Upper lobe of right lung (tissue), 1 donor: ENCODE results near the gene GPC1. TPM values are rescaled to one million over a fixed set of nuclear protein-coding genes. Genes with fewer than 3 reads are reported as not detected.

Source experiments
- ATAC-seq: fragments of 200-7000 bp; cut with Tn5 transposase; one replicate; pipeline ENCODE4 v1.9.1; 2020; ENCODE audit warnings: mild to moderate bottlenecking, moderate library complexity
- DNase-seq: peaks from one replicate; pipeline ENCODE4 v3.0.0-alpha.2; 2020
- H3K27ac ChIP-seq: fragments of 200-600 bp; one replicate; pipeline ENCODE4 v1.8.0; 2022
- H3K27me3 ChIP-seq: fragments of 200-600 bp; one replicate; pipeline ENCODE4 v1.8.0; 2022; ENCODE audit warnings: mild to moderate bottlenecking
- H3K36me3 ChIP-seq: fragments of 200-600 bp; one replicate; pipeline ENCODE4 v1.8.0; 2022
- H3K4me1 ChIP-seq: fragments of 200-600 bp; one replicate; pipeline ENCODE4 v1.8.0; 2022
- H3K4me3 ChIP-seq: fragments of 200-600 bp; one replicate; pipeline ENCODE4 v1.8.0; 2022; ENCODE audit warnings: mild to moderate bottlenecking
- H3K9me3 ChIP-seq: fragments of 200-600 bp; one replicate; pipeline ENCODE4 v1.8.0; 2022
- intact Hi-C: fragments of 100-400 bp; cut with DNase I; formaldehyde crosslinking; loops from one replicate; pipeline ENCODE4 v1.11.0; 2022
- total RNA-seq: library from RNA; stranded (reverse); fragmentation: NEBNext Ultra II Directional; extraction: Animal tissue kit (Norgen Biotek cat#: 25700); gene quantifications from one replicate; pipeline ENCODE4 v1.2.1, GENCODE V29; 2021
- TF ChIP-seq, protein P1 (sequence below): fragments of 200-600 bp; IDR thresholded peaks from one replicate; pipeline ENCODE4 v1.8.0; 2022; ENCODE audit warnings: antibody characterized with exemption
- donor health status: DM: no; HTN: yes; CAD: no; lungs with severe emphysema.

GPC1 gene
- total RNA-seq, 1 donor from 2014 or later, result 24.8 TPM

DNA sequence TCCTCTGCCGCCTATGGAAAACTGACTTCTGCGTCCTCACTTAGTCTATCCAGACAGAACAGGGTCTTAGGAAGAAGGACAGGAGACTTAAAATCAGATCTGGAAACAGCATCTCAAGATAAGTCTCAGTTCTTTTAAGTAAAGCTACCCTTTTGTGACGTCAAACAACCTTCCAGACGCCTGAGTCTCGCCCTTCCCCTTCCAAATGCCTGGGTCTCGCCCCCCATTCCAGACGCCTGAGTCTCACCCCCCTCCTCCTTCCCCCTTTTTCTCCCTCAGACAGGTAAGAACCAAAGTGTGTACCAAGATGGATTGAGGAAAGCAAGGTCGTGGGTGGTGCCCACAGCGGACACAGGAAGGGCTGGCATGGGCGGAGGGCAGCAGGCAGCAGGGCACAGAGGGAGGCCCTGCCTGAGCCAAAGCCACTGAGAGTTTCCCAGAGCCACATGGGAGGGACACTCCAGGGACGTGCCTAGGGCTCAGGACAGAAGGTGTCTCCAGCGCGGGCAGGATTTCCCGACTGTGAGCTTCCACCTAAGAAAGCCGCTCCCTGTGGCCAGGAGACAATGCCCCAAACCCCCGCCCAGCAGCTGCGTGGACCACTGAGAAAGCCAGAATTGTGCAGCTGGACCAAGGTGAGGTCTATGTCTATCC lies 71.1 kb downstream of the GPC1 start:
- Histone ChIP-seq H3K27ac (no peak overlapping the region), H3K4me3 (no peak overlapping the region), H3K9me3 (no peaks in the 10 kb centered on the region), H3K27me3 (no peaks in the 10 kb centered on the region), H3K4me1 (no peaks in the 10 kb centered on the region), H3K36me3 (no peaks in the 10 kb centered on the region)
- DNase-seq (no peak), ATAC-seq (no peak)
- TF ChIP-seq, protein P1, sequence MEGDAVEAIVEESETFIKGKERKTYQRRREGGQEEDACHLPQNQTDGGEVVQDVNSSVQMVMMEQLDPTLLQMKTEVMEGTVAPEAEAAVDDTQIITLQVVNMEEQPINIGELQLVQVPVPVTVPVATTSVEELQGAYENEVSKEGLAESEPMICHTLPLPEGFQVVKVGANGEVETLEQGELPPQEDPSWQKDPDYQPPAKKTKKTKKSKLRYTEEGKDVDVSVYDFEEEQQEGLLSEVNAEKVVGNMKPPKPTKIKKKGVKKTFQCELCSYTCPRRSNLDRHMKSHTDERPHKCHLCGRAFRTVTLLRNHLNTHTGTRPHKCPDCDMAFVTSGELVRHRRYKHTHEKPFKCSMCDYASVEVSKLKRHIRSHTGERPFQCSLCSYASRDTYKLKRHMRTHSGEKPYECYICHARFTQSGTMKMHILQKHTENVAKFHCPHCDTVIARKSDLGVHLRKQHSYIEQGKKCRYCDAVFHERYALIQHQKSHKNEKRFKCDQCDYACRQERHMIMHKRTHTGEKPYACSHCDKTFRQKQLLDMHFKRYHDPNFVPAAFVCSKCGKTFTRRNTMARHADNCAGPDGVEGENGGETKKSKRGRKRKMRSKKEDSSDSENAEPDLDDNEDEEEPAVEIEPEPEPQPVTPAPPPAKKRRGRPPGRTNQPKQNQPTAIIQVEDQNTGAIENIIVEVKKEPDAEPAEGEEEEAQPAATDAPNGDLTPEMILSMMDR, result no peak
- intact Hi-C loops, result no loop called here

DNA sequence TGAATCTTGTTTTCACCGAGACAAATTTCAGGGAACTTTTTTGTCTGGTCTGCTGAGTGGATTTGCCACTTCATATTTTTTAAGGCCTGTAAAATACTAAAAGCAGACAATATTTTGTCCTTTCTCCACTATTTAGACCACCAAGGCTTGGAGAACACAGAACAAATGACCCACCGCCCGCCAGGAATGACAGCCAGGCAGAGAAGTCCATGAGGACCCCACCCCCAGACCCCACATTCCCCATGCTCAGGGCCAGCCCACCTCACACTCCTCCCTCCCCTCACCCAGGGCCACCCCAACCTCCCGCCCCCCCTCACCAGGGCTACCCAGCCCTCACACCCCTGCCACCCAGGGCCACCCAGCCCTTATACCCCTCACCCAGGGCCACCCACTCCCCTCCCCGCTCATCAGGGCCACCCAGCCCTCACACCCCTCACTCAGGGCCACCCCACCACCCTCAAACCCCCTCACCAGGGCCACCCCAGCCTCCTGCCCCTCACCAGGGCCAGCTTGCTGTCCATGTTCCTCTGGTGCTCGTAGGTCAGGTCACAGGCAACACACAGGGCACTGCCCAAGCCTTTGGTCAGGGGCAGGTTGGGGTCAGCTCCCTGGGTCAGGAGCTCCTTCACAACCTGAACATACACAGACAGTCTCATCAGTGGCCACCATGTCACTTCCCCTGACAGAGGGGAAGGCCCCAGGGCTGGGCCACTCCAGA lies 71.8 kb downstream of the GPC1 start:
- H3K27ac ChIP-seq, result no peak overlapping the region
- intact Hi-C loops, result no loop called here
- ATAC-seq, result no peak
- TF ChIP-seq, protein P1, result no peak
- H3K9me3 ChIP-seq, result no peaks in the 10 kb centered on the region
- no peak for DNase-seq
- H3K4me3 ChIP-seq, result no peak overlapping the region
- H3K4me1 ChIP-seq, result no peaks in the 10 kb centered on the region
- H3K36me3 ChIP-seq, result no peaks in the 10 kb centered on the region
- no peaks in the 10 kb centered on the region for H3K27me3 ChIP-seq

DNA sequence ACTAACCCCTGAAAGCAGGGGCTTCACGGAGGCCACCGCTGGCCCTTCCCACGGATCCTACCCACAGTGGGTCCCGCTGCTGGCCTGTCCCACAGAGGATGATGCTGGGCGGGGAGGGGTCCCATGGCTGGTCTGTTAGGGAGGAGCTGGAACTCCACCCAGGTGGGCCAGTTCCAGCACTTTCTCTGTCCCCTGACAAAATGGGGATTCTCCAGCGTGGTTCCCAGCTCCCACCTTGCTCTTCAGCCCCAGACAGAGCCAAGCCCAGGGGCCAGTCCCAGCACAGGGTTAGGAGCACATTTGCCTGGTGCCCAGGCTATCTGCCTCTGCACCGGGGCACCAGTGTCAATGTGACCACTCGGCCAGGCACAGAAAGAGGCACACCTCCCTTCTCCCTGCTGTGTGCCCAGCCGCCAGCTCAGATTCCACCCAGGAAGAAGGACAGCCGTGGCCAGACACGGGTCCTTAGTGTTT lies 72.4 kb downstream of the GPC1 start:
- no peak overlapping the region for H3K27ac ChIP-seq
- H3K4me1 ChIP-seq, result no peaks in the 10 kb centered on the region
- no peaks in the 10 kb centered on the region for H3K36me3 ChIP-seq
- intact Hi-C loops, result no loop called here
- H3K9me3 ChIP-seq, result no peaks in the 10 kb centered on the region
- no peak for ATAC-seq
- TF ChIP-seq, protein P1, result no peak
- H3K27me3 ChIP-seq, result no peaks in the 10 kb centered on the region
- H3K4me3 ChIP-seq, result no peak overlapping the region
- peak; percentile 62 for DNase-seq

DNA sequence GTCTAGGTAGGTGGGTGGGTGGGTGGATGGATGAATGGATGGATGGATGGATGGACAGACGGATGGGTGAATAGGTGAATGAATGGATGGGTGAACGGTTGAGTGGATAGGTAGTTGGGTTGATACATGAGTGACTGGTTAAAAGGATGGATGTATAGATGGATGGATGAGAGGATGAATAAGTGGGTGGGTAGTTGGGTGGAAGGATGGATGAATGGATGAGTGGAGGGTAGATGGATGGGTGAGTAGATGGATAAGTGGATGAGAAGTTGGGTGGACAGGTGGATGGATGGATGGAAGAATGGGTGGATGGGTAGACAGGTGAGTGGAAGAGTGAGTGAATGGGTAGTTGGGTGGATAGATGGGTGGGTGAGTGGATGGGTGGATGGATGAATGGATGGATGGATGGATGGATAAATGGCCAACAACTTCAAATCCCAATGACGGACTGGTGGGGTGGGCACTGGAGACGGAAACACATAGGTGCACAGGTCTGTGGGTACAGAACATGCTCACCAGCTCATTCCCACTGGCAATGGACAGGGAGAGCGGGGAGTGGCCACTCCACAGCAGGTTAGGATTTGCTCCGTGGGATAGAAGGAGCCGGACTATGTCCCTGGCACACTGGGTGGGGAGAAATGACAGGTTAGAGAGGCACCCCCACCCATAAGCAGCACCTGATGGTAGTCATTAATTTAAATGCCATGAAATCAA lies 73.5 kb downstream of the GPC1 start:
- Histone ChIP-seq H3K9me3 (no peaks in the 10 kb centered on the region), H3K4me1 (no peaks in the 10 kb centered on the region), H3K36me3 (no peaks in the 10 kb centered on the region), H3K27ac (no peak overlapping the region), H3K4me3 (no peak overlapping the region), H3K27me3 (no peaks in the 10 kb centered on the region)
- TF ChIP-seq, protein P1, result no peak
- ATAC-seq (no peak), DNase-seq (no peak)
- intact Hi-C loops, result no loop called here

DNA sequence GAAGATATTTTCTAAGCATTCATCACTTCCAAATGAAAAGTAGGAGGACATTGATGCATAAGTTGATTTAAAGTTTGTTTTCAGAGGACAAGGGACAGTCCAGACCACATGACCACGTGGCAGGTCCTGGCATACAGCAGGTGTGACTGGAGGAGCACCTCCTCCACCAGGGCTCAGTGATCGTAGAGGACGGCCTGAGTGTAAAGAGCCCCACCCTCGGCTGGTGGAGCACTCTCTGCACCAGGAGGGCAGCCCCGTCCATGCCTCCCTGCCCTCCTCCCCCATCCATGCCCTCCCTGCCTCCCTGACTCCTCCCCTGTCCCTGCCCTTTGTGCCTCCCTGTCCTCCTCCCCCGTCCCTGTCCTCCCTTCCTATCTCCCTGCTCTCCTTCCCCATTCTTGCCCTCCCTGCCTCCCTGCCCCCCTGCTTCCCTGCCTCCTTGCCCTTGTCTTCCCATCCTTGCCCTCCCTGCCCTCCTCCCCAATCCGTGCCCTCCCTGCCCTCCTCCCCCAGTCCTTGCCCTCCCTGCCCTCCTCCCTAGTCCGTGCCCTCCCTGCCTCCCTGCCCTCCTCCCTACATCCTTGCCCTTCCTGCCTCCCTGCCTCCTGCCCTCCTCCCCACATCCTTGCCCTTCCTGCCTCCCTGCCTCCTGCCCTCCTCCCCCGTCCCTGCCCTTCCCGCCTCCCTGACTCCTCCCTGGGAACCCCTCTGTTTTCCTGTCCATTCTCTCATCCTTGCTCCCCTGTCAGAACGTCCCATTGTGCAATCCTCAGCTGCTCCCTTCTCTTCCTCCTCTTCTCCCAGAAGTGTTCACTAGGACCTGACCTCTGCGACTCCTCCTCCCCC lies 74.4 kb downstream of the GPC1 start:
- Histone ChIP-seq H3K9me3 (no peaks in the 10 kb centered on the region), H3K36me3 (no peaks in the 10 kb centered on the region), H3K4me3 (no peak overlapping the region), H3K27me3 (no peaks in the 10 kb centered on the region), H3K4me1 (no peaks in the 10 kb centered on the region), H3K27ac (no peak overlapping the region)
- ATAC-seq (no peak), DNase-seq (no peak)
- intact Hi-C loops, result no loop called here
- TF ChIP-seq, protein P1, result no peak
